ENCODE data around the gene SLC22A16. TPM values are rescaled to one million over a fixed set of nuclear protein-coding genes. Genes with fewer than 3 reads are reported as not detected.

Gene SLC22A16
- total and polyA plus RNA-seq, 2 of the 13 experiments (the other 11 are each of a cell fraction or from before 2014, with no cell fraction given) = 0.04 TPM; not detected in 1

DNA sequence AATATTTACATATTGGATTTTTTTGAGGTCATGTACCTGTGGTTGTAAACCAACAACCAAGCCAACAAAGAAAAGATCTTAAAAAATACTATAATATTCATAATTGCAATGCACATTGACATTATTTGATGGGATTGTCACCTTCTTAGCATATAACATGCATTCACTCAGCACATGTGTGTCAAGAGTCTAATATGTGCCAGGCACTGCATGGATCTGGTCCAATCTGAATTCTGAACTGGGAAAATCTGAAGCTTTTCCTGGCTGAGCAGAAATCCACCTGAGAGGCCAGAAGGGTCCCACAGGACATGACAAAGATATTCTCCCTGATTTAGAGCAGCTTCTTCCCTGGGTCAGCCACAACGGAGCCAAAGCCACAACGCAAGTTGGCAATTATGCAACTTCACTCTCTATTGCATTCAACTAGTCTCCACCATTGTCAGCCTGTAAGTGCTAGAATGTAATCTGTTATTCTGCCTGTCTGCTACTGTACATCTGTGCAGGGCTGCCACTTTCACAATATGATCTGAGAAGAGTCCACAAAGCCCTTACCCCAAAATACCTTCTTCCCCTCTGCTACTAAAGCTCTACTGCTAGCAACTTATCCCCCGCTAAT, 44.0 kb downstream of the SLC22A16 start (continued):
- TF ChIP-seq, protein P1, sequence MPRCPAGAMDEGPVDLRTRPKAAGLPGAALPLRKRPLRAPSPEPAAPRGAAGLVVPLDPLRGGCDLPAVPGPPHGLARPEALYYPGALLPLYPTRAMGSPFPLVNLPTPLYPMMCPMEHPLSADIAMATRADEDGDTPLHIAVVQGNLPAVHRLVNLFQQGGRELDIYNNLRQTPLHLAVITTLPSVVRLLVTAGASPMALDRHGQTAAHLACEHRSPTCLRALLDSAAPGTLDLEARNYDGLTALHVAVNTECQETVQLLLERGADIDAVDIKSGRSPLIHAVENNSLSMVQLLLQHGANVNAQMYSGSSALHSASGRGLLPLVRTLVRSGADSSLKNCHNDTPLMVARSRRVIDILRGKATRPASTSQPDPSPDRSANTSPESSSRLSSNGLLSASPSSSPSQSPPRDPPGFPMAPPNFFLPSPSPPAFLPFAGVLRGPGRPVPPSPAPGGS (CRISPR knock-in tag; IDR thresholded peaks at IDR 0.05) = no peak
- TF ChIP-seq ZNF432 (CRISPR knock-in tag; IDR thresholded peaks at IDR 0.05; ENCODE audit: borderline replicate concordance) = no peak
- peak; percentile 63; the same call in 1 of the 2 replicates for TF ChIP-seq ZNF644 (CRISPR knock-in tag; IDR thresholded peaks at IDR 0.05; ENCODE audit: low read depth)
- TF ChIP-seq, protein P2, sequence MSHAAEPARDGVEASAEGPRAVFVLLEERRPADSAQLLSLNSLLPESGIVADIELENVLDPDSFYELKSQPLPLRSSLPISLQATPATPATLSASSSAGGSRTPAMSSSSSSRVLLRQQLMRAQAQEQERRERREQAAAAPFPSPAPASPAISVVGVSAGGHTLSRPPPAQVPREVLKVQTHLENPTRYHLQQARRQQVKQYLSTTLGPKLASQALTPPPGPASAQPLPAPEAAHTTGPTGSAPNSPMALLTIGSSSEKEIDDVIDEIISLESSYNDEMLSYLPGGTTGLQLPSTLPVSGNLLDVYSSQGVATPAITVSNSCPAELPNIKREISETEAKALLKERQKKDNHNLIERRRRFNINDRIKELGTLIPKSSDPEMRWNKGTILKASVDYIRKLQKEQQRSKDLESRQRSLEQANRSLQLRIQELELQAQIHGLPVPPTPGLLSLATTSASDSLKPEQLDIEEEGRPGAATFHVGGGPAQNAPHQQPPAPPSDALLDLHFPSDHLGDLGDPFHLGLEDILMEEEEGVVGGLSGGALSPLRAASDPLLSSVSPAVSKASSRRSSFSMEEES (CRISPR knock-in tag; IDR thresholded peaks at IDR 0.05) = no peak
- TF ChIP-seq, protein P3, sequence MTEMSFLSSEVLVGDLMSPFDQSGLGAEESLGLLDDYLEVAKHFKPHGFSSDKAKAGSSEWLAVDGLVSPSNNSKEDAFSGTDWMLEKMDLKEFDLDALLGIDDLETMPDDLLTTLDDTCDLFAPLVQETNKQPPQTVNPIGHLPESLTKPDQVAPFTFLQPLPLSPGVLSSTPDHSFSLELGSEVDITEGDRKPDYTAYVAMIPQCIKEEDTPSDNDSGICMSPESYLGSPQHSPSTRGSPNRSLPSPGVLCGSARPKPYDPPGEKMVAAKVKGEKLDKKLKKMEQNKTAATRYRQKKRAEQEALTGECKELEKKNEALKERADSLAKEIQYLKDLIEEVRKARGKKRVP (CRISPR knock-in tag; IDR thresholded peaks at IDR 0.05) = peak in 1 of 2 experiments; percentile 81; a peak in 2 of 4 replicates
- TF ChIP-seq ZNF564 (CRISPR knock-in tag; IDR thresholded peaks at IDR 0.05) = no peak

DNA sequence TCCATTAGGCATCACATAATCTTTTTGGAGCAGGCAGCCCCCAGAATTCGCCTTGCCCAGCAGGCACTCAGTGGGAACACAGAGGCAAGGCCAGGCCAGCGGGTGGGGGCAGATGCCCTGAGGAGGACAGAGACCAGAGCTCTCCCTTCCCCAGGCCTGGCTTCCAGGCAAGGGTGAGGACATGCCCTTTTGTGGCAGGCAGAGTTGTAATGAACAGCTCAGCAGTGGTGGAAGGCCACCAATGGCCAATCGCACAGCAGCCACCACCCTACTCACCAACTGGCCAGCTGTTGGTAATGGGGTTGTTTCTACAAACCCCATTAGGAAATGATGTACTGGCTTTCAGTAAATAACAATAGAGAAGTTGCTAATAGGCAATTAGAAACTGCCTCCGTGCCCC, 45.7 kb downstream of the SLC22A16 start:
- FAIRE-seq (no peak), DNase-seq (ENCODE audit: low spot score) (no peak), ATAC-seq (peak; percentile 38; the same call in 2 of the 3 replicates)
- Histone ChIP-seq H3K36me3 (replicated peaks in 1 of 2; ENCODE audit: control insufficient read depth in 1 of 2, insufficient read depth in 2 of 2, low read length in 2 of 2) (no peaks in the 10 kb centered on the region), H3K4me3 (replicated peaks in 1 of 3; ENCODE audit: insufficient read depth in 1 of 3, low read depth in 2 of 3, low read length in 3 of 3) (no peak overlapping the region), H3K79me2 (ENCODE audit: insufficient read depth, low read length) (no peaks in the 10 kb centered on the region), H3K4me2 (ENCODE audit: low read depth, low read length) (peak overlapping the region; percentile 20; the same call in 1 of the 2 replicates), H3K9ac (ENCODE audit: insufficient read depth, low read depth, low read length) (no peak overlapping the region), H3K4me1 (ENCODE audit: insufficient read depth, low read length) (peaks cover 31% of the 10 kb centered on the region), H2AFZ (ENCODE audit: low read length) (no peak overlapping the region), H3K27ac (ENCODE audit: extremely low read length, insufficient read depth, low read length) (no peak overlapping the region), H3K9me3 (ENCODE audit: low read length) (no peaks in the 10 kb centered on the region), H4K20me1 (ENCODE audit: insufficient read depth, low read length) (no peaks in the 10 kb centered on the region), H3K27me3 (ENCODE audit: control insufficient read depth in 1 of 2, insufficient read depth in 2 of 2, low read length in 2 of 2) (peaks cover 1 to 8% of the 10 kb centered on the region in 2 experiments; a peak in 2 of 5 replicates)
- POLR2A ChIA-PET = no interaction called here
- CTCF ChIA-PET (ENCODE audit: low intra/inter-chr PET ratio, low total read pairs) = no interaction called here
- intact Hi-C loops (cut with micrococcal nuclease; ENCODE audit: unreplicated experiment) = no loop called here
- in situ Hi-C loops (cut with HindIII; ENCODE audit: extremely low pct_ligation_motif_present, low pct_unique_long_range_greater_than_20kb) = no loop called here
- no TSS peak for BruUV-seq (replicated peaks)
- 48% methylated on average over 3 of the region's 4 CpGs for WGBS (ENCODE audit: low lambda C conversion rate)
- no peak for TF ChIP-seq SRSF4 (IDR thresholded peaks at IDR 0.05; ENCODE audit: low read depth, low read length, poor library complexity, severe bottlenecking)
- no peak for TF ChIP-seq MBD4 (IDR thresholded peaks at IDR 0.05; ENCODE audit: borderline replicate concordance, low read length)
- TF ChIP-seq HNRNPK (IDR thresholded peaks at IDR 0.05; ENCODE audit: low read depth, low read length, poor library complexity, severe bottlenecking) = no peak
- TF ChIP-seq, protein P4, sequence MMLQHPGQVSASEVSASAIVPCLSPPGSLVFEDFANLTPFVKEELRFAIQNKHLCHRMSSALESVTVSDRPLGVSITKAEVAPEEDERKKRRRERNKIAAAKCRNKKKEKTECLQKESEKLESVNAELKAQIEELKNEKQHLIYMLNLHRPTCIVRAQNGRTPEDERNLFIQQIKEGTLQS (CRISPR knock-in tag; IDR thresholded peaks at IDR 0.05) = no peak
- no peak for TF ChIP-seq ZKSCAN1 (IDR thresholded peaks at IDR 0.05; ENCODE audit: low read length)
- TF ChIP-seq JDP2 (CRISPR knock-in tag; IDR thresholded peaks at IDR 0.05; ENCODE audit: borderline replicate concordance) = no peak
- TF ChIP-seq, protein P5, sequence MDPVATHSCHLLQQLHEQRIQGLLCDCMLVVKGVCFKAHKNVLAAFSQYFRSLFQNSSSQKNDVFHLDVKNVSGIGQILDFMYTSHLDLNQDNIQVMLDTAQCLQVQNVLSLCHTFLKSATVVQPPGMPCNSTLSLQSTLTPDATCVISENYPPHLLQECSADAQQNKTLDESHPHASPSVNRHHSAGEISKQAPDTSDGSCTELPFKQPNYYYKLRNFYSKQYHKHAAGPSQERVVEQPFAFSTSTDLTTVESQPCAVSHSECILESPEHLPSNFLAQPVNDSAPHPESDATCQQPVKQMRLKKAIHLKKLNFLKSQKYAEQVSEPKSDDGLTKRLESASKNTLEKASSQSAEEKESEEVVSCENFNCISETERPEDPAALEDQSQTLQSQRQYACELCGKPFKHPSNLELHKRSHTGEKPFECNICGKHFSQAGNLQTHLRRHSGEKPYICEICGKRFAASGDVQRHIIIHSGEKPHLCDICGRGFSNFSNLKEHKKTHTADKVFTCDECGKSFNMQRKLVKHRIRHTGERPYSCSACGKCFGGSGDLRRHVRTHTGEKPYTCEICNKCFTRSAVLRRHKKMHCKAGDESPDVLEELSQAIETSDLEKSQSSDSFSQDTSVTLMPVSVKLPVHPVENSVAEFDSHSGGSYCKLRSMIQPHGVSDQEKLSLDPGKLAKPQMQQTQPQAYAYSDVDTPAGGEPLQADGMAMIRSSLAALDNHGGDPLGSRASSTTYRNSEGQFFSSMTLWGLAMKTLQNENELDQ (CRISPR knock-in tag; IDR thresholded peaks at IDR 0.05; ENCODE audit: borderline replicate concordance) = no peak
- TF ChIP-seq, protein P6, sequence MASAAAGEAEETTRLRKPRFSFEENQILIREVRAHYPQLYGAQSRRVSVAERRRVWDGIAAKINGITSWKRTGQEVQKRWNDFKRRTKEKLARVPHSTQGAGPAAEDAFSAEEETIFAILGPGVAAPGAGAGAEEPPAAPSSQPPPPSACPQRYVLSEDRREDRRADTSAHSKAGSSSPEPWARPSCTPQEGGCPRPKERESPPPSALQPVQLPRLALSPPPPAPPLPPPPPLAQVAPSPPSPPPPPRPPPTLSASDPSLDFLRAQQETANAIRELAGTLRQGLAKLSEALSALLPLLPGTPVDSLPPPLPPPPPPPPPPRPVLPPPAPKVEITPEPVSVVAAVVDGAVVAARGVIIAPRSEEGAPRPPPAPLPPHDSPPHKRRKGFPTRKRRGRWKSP (CRISPR knock-in tag; IDR thresholded peaks at IDR 0.05) = no peak

All from HepG2 (cell line).